ENCODE results near the gene COL2A1.

COL2A1 gene

GRCh38 chr12:47927346-47927745, 76.9 kb downstream of the COL2A1 start:
- TF ChIP-seq CTCF (IDR thresholded peaks at IDR 0.05; ENCODE audit: low read depth, low read length) = no peak
- no peak overlapping the region for H3K4me3 ChIP-seq (ENCODE audit: low read depth, low read length)
- no peaks in the 10 kb centered on the region for H3K36me3 ChIP-seq
- no peak for DNase-seq
- H3K27me3 ChIP-seq = peaks cover 38% of the 10 kb centered on the region
- H3K4me1 ChIP-seq = no peaks in the 10 kb centered on the region
- H3K9me3 ChIP-seq = no peaks in the 10 kb centered on the region
